BLaER1 treated with 17β-estradiol and CSF1 and Interleukin-3, amounts not matched to agents 10 nM and 100 nM (cell line): ENCODE data around the gene NRTN.

Experiments used
- H3K27ac ChIP-seq, 11 experiments: shearing (Covaris generic); formaldehyde crosslinking; 2 replicates each; pipeline ENCODE4 v1.8.1; 2022
- H3K27me3 ChIP-seq, 11 experiments: shearing (Covaris generic); formaldehyde crosslinking; 2 replicates each; pipeline ENCODE4 v1.8.1; 2022
- H3K36me3 ChIP-seq, 11 experiments: shearing (Covaris generic); formaldehyde crosslinking; 2 replicates each; pipeline ENCODE4 v1.8.1; 2022
- H3K4me1 ChIP-seq, 10 experiments: shearing (Covaris generic); formaldehyde crosslinking; 2 replicates each; pipeline ENCODE4 v1.8.1; 2022
- H3K4me2 ChIP-seq, 11 experiments: shearing (Covaris generic); formaldehyde crosslinking; 2 replicates each; pipeline ENCODE4 v1.8.1; 2022
- H3K4me3 ChIP-seq, 10 experiments: shearing (Covaris generic); formaldehyde crosslinking; 2 replicates each; pipeline ENCODE4 v1.8.1; 2022
- H3K9ac ChIP-seq, 11 experiments: shearing (Covaris generic); formaldehyde crosslinking; 2 replicates each; pipeline ENCODE4 v1.8.1; 2022
- H3K9me3 ChIP-seq, 11 experiments: shearing (Covaris generic); formaldehyde crosslinking; replicated peaks in 1 of 11; 2 replicates each; pipeline ENCODE4 v1.8.1; 2022
- H4K20me1 ChIP-seq, 11 experiments: shearing (Covaris generic); formaldehyde crosslinking; 2 replicates each; pipeline ENCODE4 v1.8.1; 2022
- Cebpa-rat ChIP-seq, 11 experiments: shearing (Covaris generic); IDR thresholded peaks; 2 replicates each; pipeline ENCODE4 v1.8.1; 2022

The NRTN gene

GRCh38 chr19:5788422-5788821, 16.4 kb upstream of the NRTN start:
- Histone ChIP-seq H3K9ac (peak overlapping the region in 2 of 11 experiments; percentile 6 to 31; a peak in 2 of 22 replicates), H3K4me1 (peaks cover 6 to 13% (median 7%) of the 10 kb centered on the region in 10 experiments), H3K4me2 (no peak overlapping the region), H3K27me3 (no peaks in the 10 kb centered on the region), H3K9me3 (no peaks in the 10 kb centered on the region), H3K36me3 (peaks cover 63 to 69% (median 68%) of the 10 kb centered on the region in 11 experiments), H3K27ac (no peak overlapping the region), H3K4me3 (no peak overlapping the region), H4K20me1 (peaks cover 8 to 71% (median 65%) of the 10 kb centered on the region in 11 experiments; a peak in 19 of 22 replicates)
- no peak for TF ChIP-seq Cebpa-rat (IDR thresholded peaks at IDR 0.05)

- H3K9ac ChIP-seq: peak overlapping the region in 3 of 11 experiments; percentile 94 to 99 (median 95); a peak in 3 of 22 replicates
- no peak overlapping the region for H3K27ac ChIP-seq
- peaks cover 58 to 60% (median 59%) of the 10 kb centered on the region in 11 experiments for H3K36me3 ChIP-seq
- peak overlapping the region in 1 of 10 experiments; percentile 76; a peak in 1 of 20 replicates for H3K4me3 ChIP-seq
- no peaks in the 10 kb centered on the region for H3K27me3 ChIP-seq
- peaks cover 8 to 61% (median 60%) of the 10 kb centered on the region in 11 experiments; a peak in 19 of 22 replicates for H4K20me1 ChIP-seq
- no peaks in the 10 kb centered on the region for H3K9me3 ChIP-seq
- peak overlapping the region in 2 of 11 experiments; percentile 91 to 93; a peak in 5 of 22 replicates for H3K4me2 ChIP-seq
- no peak for TF ChIP-seq Cebpa-rat (IDR thresholded peaks at IDR 0.05)
- peaks cover 6 to 15% (median 8%) of the 10 kb centered on the region in 10 experiments for H3K4me1 ChIP-seq
Observed at GRCh38 chr19:5789351-5789761, 15.5 kb upstream of the NRTN start.

- H3K27ac ChIP-seq: peak overlapping the region; percentile 96 to 100 (median 98); a peak in 21 of 22 replicates
Observed at GRCh38 chr19:5789886-5790558, 14.8 kb upstream of the NRTN start.

GRCh38 chr19:5790559-5791520, 14.0 kb upstream of the NRTN start, which contains the start of gene DUS3L:
TSS of gene DUS3L (minus strand) at chr19:5791163. CDS start at chr19:5791141, 22 bp downstream.
- Histone ChIP-seq H3K27ac (peak within 1 kb of the TSS; percentile 96 to 100 (median 98)), H3K4me1 (peaks cover 6 to 18% (median 8%) of the 10 kb centered on the region in 10 experiments), H3K9me3 (no peaks in the 10 kb centered on the region), H4K20me1 (peaks cover 8 to 46% (median 45%) of the 10 kb centered on the region in 11 experiments; a peak in 19 of 22 replicates), H3K9ac (peak within 1 kb of the TSS; percentile 93 to 99 (median 96)), H3K4me2 (peak within 1 kb of the TSS; percentile 77 to 98 (median 90)), H3K4me3 (peak within 1 kb of the TSS; percentile 69 to 92 (median 78)), H3K27me3 (no peaks in the 10 kb centered on the region), H3K36me3 (peaks cover 43 to 45% (median 44%) of the 10 kb centered on the region in 11 experiments)
- no peak for TF ChIP-seq Cebpa-rat (IDR thresholded peaks at IDR 0.05)

More at GRCh38 chr19:5789886-5790558, 14.8 kb upstream of the NRTN start:
- no peaks in the 10 kb centered on the region for H3K9me3 ChIP-seq
- peak overlapping the region; percentile 77 to 98 (median 90) for H3K4me2 ChIP-seq
- peak overlapping the region; percentile 69 to 92 (median 78) for H3K4me3 ChIP-seq
- no peak for TF ChIP-seq Cebpa-rat (IDR thresholded peaks at IDR 0.05)
- peak overlapping the region; percentile 93 to 99 (median 96) for H3K9ac ChIP-seq
- no peaks in the 10 kb centered on the region for H3K27me3 ChIP-seq
- peaks cover 51 to 53% (median 52%) of the 10 kb centered on the region in 11 experiments for H3K36me3 ChIP-seq
- peaks cover 6 to 18% (median 8%) of the 10 kb centered on the region in 10 experiments for H3K4me1 ChIP-seq
- H4K20me1 ChIP-seq: peaks cover 8 to 55% (median 53%) of the 10 kb centered on the region in 11 experiments; a peak in 19 of 22 replicates

GRCh38 chr19:5792224-5792623, 12.6 kb upstream of the NRTN start:
- Histone ChIP-seq H3K36me3 (peaks cover 29 to 31% (median 30%) of the 10 kb centered on the region in 11 experiments), H3K4me1 (peaks cover 6 to 18% (median 8%) of the 10 kb centered on the region in 10 experiments), H3K4me3 (no peak overlapping the region), H3K9ac (no peak overlapping the region), H3K27ac (no peak overlapping the region), H3K9me3 (no peaks in the 10 kb centered on the region), H3K4me2 (no peak overlapping the region), H3K27me3 (no peaks in the 10 kb centered on the region), H4K20me1 (peaks cover 8 to 33% (median 32%) of the 10 kb centered on the region in 11 experiments; a peak in 19 of 22 replicates)
- no peak for TF ChIP-seq Cebpa-rat (IDR thresholded peaks at IDR 0.05)

- Histone ChIP-seq H3K27ac (no peak overlapping the region), H3K4me2 (no peak overlapping the region), H3K36me3 (peaks cover 19 to 22% (median 21%) of the 10 kb centered on the region in 11 experiments), H3K9ac (no peak overlapping the region), H3K9me3 (no peaks in the 10 kb centered on the region), H3K27me3 (no peaks in the 10 kb centered on the region; a peak in 1 of 22 replicates), H3K4me1 (peaks cover 7 to 24% (median 13%) of the 10 kb centered on the region in 10 experiments), H3K4me3 (no peak overlapping the region), H4K20me1 (peaks cover 5 to 23% (median 22%) of the 10 kb centered on the region in 11 experiments; a peak in 19 of 22 replicates)
- no peak for TF ChIP-seq Cebpa-rat (IDR thresholded peaks at IDR 0.05)
Observed at GRCh38 chr19:5793188-5793587, 11.7 kb upstream of the NRTN start.

GRCh38 chr19:5795382-5795919, 9.4 kb upstream of the NRTN start:
- H3K4me1 ChIP-seq: peaks cover 4 to 34% (median 28%) of the 10 kb centered on the region in 10 experiments; a peak in 18 of 20 replicates

GRCh38 chr19:5798244-5798643, 6.6 kb upstream of the NRTN start:
- no peak for TF ChIP-seq Cebpa-rat (IDR thresholded peaks at IDR 0.05)
- Histone ChIP-seq H3K4me1 (peaks cover 12 to 52% (median 44%) of the 10 kb centered on the region in 10 experiments; a peak in 19 of 20 replicates), H3K27me3 (peaks cover 0 to 19% (median 13%) of the 10 kb centered on the region in 11 experiments; a peak in 13 of 22 replicates)

More at GRCh38 chr19:5795382-5795919, 9.4 kb upstream of the NRTN start:
- H3K27me3 ChIP-seq: peaks cover 0 to 19% (median 13%) of the 10 kb centered on the region in 11 experiments; a peak in 13 of 22 replicates
- no peaks in the 10 kb centered on the region for H3K36me3 ChIP-seq
- no peaks in the 10 kb centered on the region for H3K9me3 ChIP-seq
- no peak overlapping the region for H3K4me3 ChIP-seq
- no peak overlapping the region for H3K9ac ChIP-seq
- no peak overlapping the region for H3K27ac ChIP-seq
- no peak for TF ChIP-seq Cebpa-rat (IDR thresholded peaks at IDR 0.05)
- peaks cover 0 to under 1% (median 0%) of the 10 kb centered on the region in 11 experiments; a peak in 3 of 22 replicates for H4K20me1 ChIP-seq
- no peak overlapping the region for H3K4me2 ChIP-seq

More at GRCh38 chr19:5798244-5798643, 6.6 kb upstream of the NRTN start:
- H4K20me1 ChIP-seq: no peaks in the 10 kb centered on the region
- no peaks in the 10 kb centered on the region for H3K36me3 ChIP-seq
- H3K4me3 ChIP-seq: no peak overlapping the region
- H3K9me3 ChIP-seq: no peaks in the 10 kb centered on the region
- peak overlapping the region in 9 of 11 experiments; percentile 38 to 80 (median 73); a peak in 18 of 22 replicates for H3K4me2 ChIP-seq
- peak overlapping the region in 2 of 11 experiments; percentile 11 to 38; a peak in 1 of 22 replicates for H3K9ac ChIP-seq
- no peak overlapping the region for H3K27ac ChIP-seq
